GM21423 (cell line): ENCODE data around the gene GUCD1.

Experiments used
- ATAC-seq: cut with Tn5 transposase; IDR thresholded peaks from one replicate; pipeline ENCODE4 v1.9.1; 2021; ENCODE audit warnings: mild to moderate bottlenecking, moderate library complexity; ENCODE audit not compliant: unreplicated experiment

GUCD1 gene

DNA sequence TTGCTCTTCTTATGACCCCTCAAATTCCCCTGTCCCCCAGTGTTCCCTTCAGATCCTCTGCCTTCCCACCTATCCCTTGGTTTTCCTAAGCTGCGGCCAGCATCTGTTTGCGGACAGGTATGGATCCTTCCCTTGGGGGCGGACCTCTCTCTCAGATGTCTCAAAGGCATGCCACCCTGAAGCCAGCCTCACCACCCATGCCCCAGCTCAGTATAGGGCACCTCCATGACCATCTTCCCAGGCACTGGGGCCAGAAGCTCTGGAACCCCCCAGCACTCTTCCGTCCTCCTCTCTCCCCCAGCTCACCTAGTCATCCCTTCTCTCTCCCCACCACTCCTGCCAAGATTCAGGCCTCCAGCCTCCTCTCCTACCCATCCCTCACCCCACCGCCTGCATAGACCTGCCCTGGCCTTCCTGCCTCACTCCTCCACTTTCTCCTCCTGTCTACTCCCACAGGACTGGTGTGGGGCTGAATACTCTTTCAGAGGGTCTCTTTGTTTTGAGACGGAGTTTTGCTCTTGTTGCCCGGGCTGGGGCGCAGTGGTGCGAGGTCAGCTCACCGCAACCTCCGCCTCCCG lies 35.7 kb upstream of the GUCD1 start:
- no peak for ATAC-seq

DNA sequence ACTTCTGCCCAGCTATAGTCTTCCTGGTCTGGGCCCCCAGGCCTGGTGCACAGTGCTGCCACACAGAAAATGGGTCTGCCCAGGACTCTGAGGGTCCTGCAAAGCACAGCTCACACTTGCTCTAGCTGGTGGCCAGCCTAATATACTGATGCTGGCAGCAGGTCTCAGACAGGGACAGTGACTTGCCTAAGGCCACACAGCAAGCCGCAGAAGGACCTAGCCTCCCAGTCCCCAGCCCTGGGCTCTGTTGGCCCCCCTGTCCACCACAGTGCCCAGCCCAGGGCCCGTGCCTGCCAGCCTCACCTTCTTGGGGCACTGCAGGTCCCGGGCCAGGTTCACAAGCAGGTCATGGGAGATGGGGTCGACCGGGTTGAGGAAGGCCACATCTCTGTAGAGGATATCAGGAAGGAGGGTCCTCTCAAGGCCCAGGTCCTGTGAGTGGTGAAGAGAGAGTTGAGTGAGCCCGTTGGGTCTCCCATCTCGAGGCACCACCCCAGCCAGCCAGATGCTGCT lies 34.6 kb upstream of the GUCD1 start:
- ATAC-seq, result no peak

DNA sequence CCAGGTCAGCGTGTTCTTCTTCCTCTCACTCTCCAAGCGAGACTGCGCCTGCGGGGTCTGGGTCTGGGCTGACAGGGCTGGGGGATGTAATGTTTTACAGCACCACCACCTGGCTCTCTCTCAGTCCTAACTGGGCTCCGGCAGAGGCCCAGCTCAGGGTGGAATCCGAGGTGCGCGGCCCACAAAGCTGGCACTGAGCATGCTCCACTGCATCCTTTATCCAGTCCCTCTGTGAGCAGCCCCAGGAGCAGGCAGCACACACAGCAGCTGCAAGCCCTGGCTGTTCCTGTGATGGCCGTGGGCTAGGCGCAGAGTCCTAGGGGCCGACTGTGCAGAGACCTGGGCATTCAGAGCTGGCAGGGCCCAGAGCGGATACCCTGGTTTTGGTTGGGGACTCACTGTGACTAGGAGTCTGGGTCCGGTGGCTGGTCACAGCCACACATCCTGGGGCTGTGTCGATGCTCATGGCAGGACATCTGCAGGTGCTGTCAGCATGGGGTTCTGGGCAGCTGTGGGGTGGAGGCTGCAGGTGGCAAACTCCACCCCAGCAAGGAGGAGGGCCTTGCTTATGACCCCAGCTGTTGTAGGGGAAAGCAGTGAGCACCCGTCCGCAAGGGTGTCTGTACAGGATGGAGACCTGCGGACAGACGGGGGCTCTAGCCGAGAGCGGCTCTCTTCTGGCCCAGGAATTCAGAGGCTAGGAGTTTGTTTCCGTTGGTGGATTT lies 34.0 kb upstream of the GUCD1 start:
- ATAC-seq, result no peak

DNA sequence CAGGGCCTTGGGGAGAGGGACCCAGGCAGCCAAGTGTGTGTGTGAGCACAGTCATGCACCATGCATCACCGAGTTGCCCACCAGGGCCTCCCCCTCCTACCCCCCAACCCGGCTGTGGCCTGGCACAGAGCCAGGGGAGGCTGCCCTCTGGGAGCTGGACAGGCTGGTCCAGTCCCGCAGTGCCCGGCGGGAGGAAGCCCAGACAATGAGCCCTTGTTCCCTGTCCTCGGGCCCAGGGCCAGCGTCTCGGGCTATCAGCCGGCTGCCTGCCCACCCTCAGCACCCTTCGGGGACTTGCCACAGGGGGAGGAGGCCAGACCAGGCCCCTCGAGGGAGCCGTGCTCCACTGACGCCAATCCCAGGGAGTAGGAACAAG lies 33.4 kb upstream of the GUCD1 start:
- ATAC-seq, result no peak

DNA sequence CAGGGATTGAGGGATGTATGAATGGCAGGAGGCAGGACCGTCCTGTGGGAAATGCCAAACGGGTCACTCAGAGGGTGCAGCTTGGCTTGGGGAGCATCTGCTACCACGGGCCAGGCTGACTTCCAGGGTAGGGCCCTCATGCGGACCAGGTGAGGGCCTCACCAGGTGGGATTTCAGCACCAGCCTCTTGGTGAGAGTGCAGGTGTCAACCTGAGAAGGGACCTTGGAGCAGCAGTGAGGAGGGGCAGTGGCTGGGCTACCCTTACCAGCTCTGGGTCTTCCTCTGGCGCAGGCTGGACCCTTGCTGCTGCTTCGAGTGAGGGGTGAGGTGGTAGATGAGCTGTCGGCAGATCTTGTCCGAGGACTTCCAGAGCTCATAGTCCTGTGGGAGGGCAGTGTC lies 33.0 kb upstream of the GUCD1 start:
- no peak for ATAC-seq

DNA sequence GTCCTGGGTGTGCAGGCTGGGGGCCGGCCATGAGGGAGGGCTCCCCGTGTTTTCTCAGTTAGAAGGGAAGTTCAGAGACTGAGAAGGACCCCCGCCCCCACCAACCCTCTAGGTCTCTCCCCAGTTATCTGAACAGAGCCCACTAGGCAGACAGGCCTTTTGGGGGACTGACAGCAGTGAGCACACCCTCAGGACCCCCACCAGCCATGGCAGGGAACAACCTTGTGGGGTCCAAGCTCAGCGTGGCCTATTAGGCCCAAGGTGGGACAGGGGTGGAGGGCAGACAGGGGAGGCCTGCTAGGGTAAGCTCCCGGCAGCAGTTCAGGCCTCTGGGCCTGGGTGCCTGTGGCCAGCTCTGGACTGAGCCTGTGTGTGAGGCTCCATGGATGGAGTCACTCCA lies 32.3 kb upstream of the GUCD1 start:
- no peak for ATAC-seq

DNA sequence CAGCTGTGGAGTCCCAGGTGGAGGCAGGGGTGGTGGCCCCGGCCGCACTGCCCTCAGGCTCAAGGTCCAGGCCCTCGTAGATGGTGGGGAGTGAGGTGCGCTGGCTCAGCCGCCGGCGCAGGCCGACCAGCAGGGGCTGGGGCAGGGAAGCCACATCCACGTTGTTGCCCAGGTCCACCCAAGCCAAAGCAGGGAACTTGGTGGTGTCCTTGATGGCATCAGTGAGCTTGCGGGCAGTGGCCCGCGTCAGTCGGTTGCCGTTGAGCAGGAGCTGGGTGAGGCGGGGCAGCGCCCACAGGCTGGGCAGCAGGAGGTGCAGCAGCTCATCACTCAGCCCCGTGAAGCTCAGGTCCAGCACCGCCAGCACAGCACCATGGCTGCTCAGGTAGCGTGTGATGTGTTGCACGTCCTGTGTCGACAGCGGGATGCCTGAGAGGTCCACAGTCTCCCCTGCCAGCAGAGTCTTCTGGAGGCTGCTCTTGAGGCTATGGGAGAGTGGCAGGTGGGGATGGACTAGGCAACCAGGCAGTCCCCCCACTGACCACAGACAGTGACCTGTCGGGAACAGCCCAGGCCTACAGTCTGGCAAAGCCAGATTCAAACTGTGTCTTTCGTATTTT lies 31.1 kb upstream of the GUCD1 start:
- no peak for ATAC-seq

DNA sequence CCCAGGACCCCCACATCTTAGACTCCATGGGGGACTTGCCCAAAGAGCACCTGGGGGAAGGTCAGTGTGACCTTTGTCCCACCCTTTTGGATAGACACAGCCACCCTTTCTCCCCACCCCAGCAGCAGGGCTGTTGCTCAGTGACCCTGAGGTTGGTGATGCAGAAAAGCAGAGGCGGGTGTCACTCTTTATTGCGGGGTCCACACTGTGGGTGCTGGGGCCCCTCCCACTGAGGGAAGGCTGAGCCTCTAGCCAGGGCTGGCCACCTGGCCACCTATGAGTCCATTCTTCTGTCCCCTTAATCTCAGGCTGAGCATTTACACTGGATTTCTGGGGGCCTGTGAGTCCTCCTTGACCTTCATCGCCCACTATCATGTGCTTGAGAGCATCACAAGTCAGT lies 30.5 kb upstream of the GUCD1 start:
- ATAC-seq, result no peak

DNA sequence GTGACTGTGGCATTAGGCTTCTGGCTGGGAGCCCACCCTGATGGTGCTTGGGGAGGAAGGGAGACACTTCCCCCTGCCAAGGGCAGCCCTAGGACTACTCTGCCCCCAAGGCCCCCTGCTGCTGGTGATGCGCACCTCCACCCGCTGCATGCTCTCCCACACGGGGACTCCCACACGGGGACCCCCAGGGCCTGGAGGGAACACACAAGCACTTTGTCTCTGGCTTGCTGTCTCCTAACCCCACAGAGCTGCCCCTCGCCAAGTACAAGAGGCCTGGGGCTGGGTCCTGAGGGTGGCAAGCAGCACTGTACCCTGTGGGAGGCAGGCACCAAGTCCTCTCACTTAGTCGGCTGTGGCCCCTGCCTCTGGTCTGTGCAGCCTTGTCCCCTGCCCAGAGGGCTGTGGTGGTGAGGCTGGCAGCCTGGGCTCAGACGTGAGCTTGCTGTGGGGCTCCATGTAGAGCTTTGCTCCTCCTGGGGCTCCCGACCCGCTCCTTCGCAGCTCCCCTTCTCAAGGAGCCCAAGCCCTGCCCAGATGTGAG lies 30.0 kb upstream of the GUCD1 start:
- no peak for ATAC-seq

DNA sequence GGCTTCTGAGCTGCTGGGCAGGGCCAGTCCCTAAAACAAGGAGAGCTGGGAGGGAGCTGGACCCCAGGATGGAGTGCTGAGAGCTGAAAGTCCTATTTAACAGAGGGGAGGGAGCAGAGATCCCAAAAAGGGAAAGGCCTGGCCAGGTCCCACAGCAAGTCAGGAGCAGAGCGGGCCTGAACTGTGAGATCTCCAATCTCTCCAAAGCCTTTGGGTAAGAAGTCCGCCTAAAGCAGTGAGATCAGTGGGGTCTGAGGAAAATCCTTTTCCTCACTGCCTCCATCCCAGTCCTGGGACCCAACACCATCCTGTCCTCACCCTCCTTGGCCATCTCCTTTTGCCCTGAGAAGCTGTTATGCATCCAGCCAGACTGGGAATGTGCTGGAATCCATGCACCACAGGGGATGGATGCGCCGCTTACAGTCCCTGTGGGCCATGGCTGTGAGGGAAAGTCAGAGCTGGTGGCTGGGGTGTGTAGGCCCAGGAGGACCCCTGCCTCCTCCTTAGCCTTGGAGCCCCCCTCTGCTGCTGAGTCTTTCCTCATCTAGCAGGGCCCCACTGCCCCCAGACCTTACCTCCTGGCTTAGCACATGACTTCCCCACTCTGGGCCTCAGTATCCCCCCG lies 29.3 kb upstream of the GUCD1 start:
- ATAC-seq, result no peak

DNA sequence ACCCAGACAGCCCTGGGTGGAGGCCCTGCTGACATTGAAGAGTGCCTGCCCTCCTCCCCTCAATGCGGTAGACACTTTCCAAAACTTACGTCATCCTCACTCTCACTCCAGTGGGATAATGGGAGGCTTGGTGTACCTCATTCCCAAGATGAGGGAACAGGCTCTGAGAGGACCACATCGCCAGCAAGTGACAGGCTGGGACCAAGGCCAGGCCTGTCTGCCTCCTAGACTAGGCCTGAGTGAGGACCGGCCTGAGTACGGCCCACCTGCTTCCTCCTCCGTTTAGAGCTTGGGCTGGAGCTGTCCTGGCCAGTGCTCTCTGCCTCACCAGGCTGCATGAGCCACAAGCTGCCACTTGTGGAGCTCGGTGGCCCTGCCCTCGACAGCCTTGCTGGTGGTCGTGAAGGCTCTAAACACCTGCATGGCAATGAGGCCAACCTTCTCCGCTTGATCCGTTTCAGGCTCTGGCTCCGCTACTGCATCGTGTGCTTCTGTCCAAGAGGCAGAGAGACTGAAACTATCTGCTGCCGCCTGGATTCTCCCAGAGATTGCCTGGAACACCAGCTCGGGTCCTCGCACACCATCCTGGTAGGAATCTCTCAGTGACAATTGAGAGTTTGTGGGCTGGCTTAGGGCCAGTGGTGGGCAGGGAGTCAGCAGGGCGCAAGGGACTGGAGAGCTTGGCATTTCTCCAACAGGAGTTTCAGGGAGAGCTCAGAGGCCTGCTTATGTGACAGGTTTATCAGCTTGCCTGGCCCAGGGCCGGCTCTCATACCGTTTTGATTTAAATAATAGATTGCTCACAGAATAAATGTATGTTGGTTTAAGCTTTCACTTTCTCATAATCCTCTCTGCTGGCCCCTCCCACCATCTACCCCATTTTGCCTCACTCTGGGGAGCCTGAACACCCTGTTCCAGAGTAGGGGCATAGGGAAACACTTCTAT lies 28.6 kb upstream of the GUCD1 start:
- no peak for ATAC-seq

DNA sequence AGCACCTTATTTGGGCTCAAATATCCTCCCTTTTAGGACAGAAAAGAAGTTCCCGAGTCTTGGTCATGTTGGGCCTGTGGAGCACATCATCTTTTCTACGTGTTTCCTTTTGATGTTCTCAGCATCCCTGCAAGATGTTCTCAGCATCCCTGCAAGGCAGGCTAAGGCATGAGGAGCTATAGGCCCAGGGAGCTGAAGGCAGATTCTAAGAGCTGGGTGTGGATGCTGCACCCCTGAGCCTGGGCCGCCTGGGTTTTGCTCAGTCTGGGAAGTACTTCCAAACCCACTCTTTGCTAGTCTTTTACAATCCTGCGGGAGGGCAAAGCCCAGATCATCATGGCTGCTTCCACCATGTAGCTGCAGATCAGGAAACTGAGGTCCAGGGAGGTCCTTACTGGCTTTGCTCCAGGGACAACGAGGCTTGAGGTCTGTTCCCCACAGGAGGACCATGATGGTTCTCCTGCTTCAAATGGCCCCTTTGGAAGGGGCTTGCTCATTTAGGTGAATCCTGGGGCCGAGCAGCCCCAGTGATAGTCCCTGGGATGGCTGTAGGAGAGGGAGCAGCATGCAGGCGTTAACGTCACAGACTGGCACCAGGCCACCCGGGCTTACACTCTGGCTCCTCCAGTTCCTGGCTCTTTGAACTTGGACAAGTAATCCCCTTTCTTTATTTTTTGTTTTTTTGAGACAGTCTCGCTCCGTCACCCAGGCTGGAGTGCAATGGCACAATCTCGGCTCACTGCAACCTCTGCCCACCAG lies 27.3 kb upstream of the GUCD1 start:
- ATAC-seq, result no peak

DNA sequence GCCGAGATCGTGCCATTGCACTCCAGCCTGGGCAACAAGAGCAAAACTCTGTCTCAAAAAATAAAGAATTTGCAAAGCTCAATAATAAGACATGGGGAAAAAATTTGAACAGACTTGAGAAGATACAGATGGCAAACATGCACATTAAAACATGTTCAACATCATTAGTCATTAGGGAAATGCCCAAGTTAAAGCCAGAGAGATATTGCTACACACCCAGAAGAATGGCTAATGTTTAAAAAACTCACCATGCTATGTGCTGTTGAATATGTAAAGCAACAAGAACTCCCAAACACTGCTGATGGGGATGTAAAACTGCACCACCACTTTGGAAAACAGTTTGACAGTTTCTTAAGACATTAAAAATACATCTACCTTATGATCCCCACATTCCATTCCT lies 25.3 kb upstream of the GUCD1 start:
- ATAC-seq, result no peak

DNA sequence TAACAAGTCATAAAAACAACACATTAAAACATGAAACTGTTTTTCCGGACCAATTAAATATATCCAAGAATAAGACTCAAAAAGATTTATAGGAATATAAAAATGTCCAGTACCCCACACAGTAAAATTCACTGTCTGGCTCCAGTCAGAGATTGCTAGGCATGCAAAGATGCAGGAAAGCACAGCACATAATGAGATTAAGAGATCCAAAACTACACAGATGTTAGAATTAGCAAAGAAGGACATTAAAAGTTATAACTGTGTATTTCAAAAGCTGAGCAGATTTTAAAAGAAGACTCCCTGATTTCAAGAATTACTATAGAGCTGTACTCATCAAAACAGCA lies 24.3 kb upstream of the GUCD1 start:
- no peak for ATAC-seq

DNA sequence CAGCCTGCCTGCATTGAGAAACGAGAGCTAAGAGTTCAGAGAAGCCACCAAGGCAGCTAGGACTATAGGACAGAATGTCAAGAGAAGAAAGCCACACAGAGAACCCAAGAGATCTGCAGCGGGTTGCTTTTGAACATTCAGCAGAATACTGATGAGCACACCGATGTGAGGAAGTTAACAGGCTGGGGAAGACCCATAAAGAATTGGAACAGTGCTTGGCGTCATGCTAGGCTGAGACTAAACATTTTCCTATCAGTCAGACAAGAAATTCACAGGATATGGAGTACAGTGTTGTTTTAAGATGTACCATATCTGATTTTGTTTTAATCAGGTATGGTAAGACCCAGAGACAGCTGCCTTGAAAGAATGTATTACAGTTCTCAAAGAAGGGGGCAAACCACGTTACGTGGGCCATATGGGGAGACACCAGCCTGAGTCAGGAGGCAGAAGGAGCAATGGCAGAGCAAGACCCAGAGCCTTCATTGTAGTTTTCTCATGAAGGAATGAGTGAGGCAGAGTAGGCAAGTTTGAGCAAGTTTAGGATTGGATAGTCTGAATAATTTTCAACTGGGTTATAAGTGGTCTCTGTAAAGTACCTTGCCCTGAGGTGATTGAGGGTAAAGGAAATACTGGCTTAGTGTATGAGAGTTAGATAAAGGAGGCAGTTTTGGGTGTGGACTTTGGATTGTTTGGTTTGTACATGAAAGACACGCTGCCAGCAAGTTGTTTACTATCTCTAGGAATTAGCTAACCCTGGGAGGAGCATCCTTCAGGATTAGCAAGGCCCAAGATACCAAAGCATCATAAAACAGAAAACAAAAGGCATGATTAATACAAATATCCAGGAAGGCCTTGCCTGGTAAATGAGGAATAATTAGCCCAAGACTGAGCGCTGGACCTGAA lies 23.7 kb upstream of the GUCD1 start:
- ATAC-seq, result no peak

DNA sequence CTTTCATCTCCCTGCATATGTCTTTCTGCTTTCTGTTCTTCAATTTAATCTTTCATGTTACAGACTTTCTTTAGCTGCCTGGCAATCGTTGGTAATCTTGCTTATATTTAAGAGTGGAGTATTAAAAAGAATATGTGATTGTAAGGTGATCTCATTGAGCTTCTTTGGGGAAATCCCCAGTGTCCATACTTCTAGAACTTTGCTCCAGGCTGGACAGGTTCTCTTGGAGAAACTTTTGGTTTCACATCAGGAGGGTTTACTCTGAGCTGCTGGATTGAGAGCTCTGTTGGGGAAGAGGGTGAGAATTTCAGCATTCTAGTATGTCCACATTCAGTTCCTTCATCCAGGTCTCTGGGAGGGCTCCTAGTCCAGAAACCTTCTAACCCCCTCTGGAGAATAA lies 21.8 kb upstream of the GUCD1 start:
- no peak for ATAC-seq

DNA sequence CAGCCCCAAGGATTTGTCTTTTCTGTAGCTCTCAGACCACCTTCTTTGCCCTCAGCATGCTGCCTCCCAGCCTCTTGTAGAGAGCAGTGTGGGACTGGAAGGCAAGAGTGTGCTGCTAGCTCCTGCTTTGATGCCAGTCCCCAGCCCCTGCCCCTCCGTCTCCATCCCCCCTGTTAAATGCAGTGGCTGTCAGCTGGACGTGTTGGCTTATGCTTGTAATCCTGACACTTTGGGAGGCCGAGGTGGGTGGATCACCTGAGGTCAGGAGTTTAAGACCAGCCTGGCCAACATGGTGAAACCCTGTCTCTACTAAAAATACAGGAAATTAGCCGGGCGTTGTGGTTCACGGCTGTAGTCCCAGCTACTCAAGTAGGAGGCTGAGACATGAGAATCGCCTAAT lies 16.3 kb upstream of the GUCD1 start:
- no peak for ATAC-seq

DNA sequence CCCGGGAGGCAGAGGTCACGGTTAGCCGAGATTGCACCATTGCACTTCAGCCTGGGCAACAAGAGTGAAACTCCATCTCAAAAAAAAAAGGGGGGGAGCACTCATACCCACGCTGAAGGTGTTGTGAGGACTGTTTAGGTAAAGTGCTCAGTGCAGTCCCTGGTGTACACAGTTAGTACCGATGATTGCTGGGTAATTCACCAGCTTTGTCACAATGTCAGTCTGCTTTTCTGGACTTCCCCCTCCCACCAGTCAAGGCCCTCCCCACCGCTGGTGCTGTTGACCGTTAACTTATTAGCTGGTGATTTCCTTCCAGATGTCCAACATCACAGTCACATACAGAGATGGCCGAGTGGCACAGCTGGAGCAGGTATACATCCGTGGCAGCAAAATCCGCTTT lies 12.7 kb upstream of the GUCD1 start:
- no peak for ATAC-seq

DNA sequence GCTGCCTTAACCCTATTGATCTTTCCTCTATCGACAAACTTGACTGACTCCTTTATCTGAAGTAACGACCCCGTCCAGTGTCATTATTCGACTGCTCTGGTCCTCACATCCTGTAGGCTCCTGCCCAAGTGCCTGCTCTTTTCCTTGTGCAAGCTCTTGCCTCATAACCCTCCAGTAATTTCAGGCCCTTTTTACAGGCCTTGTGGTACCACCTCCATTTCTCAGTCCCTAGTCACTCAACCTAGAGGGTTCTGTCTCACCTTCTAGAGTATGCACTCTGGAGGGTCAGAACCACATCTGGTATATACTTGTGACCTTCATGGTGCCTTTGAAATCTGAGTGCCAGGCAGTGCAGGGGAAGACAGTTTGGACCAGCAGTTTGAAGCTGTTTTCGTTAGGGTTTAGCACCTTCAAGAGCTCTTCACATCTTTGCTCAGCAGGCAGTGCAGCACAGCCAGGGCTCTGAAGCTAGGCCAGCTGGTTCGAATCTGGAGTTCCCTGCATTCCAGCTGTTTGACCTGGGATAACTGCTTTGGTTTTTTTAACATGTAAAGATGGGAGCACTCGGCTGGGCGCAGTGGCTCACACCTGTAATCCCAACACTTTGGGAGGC lies 12.1 kb upstream of the GUCD1 start:
- no peak for ATAC-seq
